T47D (cell line): ENCODE results near the gene GATA5.
"Not testable (repeated sequence)": the region's sequence is repeated elsewhere in the genome, so short reads cannot be mapped to it uniquely, and the experiment has no call there.

Experiments used
- DNase-seq, 2 experiments: peaks; one replicate each; pipeline versions ENCODE4 v3.0.0 to v3.0.0-alpha.2; 2011 to 2012; ENCODE audit warnings: low read depth in 1 of 2, low spot score in 1 of 2
- JUND ChIP-seq: IDR thresholded peaks from 2 replicates; pipeline ENCODE4 v1.6.1; 2012; ENCODE audit warnings: low read depth
- in situ Hi-C: cut with HindIII; loops from 2 replicates; pipeline ENCODE4 v1.10.0; 2016; ENCODE audit warnings: low sequenced_read_pairs, low pct_unique_long_range_greater_than_20kb

GATA5 gene

GRCh38 chr20:62501801-62502495 is 26.2 kb upstream of the GATA5 start:
- DNase-seq, result no peak
- TF ChIP-seq JUND, result no peak
- in situ Hi-C loops, result no loop called here

GRCh38 chr20:62500237-62500864 is 24.6 kb upstream of the GATA5 start:
- TF ChIP-seq JUND, result no peak
- in situ Hi-C loops, result no loop called here
- DNase-seq, result peak; percentile 78 to 93

GRCh38 chr20:62499758-62500236 is 24.0 kb upstream of the GATA5 start:
- DNase-seq, result no peak
- in situ Hi-C loops, result no loop called here
- no peak for TF ChIP-seq JUND

GRCh38 chr20:62498874-62499273 is 23.1 kb upstream of the GATA5 start:
- TF ChIP-seq JUND, result no peak
- in situ Hi-C loops, result no loop called here
- DNase-seq, result no peak

GRCh38 chr20:62496568-62497218 is 20.9 kb upstream of the GATA5 start:
- in situ Hi-C loops, result no loop called here
- peak in 1 of 2 experiments; percentile 59 for DNase-seq
- TF ChIP-seq JUND, result no peak

- peak; percentile 30 to 62 for DNase-seq
- no peak for TF ChIP-seq JUND
- in situ Hi-C loops, result no loop called here
These were observed 20.2 kb upstream of the GATA5 start for GRCh38 chr20:62495749-62496567.

GRCh38 chr20:62494980-62495748 is 19.4 kb upstream of the GATA5 start:
- in situ Hi-C loops, result no loop called here
- DNase-seq, result no peak
- no peak for TF ChIP-seq JUND

GRCh38 chr20:62494537-62494936 is 18.7 kb upstream of the GATA5 start:
- no peak for TF ChIP-seq JUND
- DNase-seq, result no peak
- in situ Hi-C loops, result no loop called here

- no peak for DNase-seq
- in situ Hi-C loops, result no loop called here
- TF ChIP-seq JUND, result no peak
These were observed 18.1 kb upstream of the GATA5 start for GRCh38 chr20:62493886-62494285.

GRCh38 chr20:62493253-62493885 is 17.6 kb upstream of the GATA5 start:
- TF ChIP-seq JUND, result no peak
- in situ Hi-C loops, result no loop called here
- no peak for DNase-seq

GRCh38 chr20:62492711-62493110 is 16.9 kb upstream of the GATA5 start:
- DNase-seq, result no peak
- TF ChIP-seq JUND, result no peak
- in situ Hi-C loops, result no loop called here

GRCh38 chr20:62490783-62491182 is 15.0 kb upstream of the GATA5 start:
- DNase-seq, in situ Hi-C loops: not testable (repeated sequence)
